ENCODE results near the gene CORO1C.

GRCh38 chr12:108596854-108597558, 134.3 kb downstream of the CORO1C start:
- TF ChIP-seq GATA3 (IDR thresholded peaks at IDR 0.05; ENCODE audit: borderline replicate concordance) (no peak), FOXS1 (CRISPR knock-in tag; IDR thresholded peaks at IDR 0.05) (no peak), JUNB (IDR thresholded peaks at IDR 0.05) (no peak), POLR2A (IDR thresholded peaks at IDR 0.05; ENCODE audit: low read length) (no peak), RFX5 (IDR thresholded peaks at IDR 0.05) (no peak), BHLHE40 (IDR thresholded peaks at IDR 0.05; ENCODE audit: low read depth, low read length) (no peak), CTCF (IDR thresholded peaks at IDR 0.05) (no peak), ESRRA (IDR thresholded peaks at IDR 0.05; ENCODE audit: borderline replicate concordance, low read length) (no peak), USF2 (IDR thresholded peaks at IDR 0.05) (peak; percentile 8; the same call in 1 of the 2 replicates), REST (IDR thresholded peaks at IDR 0.05) (no peak), EHMT2 (IDR thresholded peaks at IDR 0.05; ENCODE audit: low read depth) (no peak), ZC3H11A (IDR thresholded peaks at IDR 0.05) (no peak), POLR2AphosphoS2 (conservative IDR thresholded peaks at IDR 0.05; ENCODE audit: low read length) (no peak)
